Right lobe of liver (tissue), 4 donors: Measurements from ENCODE around the gene RYR3.

Experiments used
- POLR2A ChIP-seq: fragments of 450-650 bp; IDR thresholded peaks from one replicate; pipeline ENCODE4 v1.6.1; 2017; ENCODE audit warnings: antibody characterized with exemption, mild to moderate bottlenecking
- TF ChIP-seq, protein P1 (sequence below), 4 donors: fragments of 200-600 bp in 3 of 4; fragments of 450-650 bp in 1 of 4; IDR thresholded peaks; one replicate each; pipeline versions ENCODE4 v1.5.1 to v1.8.0; 2016 to 2022; ENCODE audit warnings: antibody characterized with exemption in 4 of 4, mild to moderate bottlenecking in 2 of 4
- donor health status: DM: no; HTN: no; CAD: no.
- donor health status: DM: no; HTN: no; CAD: no.
- donor health status: DM: no; HTN: yes; CAD: no.

DNA sequence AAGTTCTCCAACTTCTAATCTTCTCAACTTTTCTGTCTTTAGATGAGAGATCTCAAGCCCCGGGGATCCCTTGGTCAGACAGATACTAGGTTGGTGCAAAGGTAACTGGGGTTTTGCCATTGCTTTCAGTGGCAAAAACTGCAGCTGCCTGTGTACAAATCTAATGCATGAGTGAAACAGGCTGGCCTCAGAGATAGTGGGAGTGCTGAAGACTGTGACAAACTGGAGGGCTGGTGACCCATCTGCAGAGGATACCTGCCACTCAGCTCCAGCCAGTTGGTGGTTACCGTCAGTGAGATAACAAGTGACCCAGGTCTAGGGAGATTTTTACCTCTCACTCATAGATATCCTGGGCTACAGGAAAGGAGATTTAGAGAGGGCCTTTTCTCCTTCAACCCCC is 85.7 kb downstream of the RYR3 start:
- TF ChIP-seq, protein P1, sequence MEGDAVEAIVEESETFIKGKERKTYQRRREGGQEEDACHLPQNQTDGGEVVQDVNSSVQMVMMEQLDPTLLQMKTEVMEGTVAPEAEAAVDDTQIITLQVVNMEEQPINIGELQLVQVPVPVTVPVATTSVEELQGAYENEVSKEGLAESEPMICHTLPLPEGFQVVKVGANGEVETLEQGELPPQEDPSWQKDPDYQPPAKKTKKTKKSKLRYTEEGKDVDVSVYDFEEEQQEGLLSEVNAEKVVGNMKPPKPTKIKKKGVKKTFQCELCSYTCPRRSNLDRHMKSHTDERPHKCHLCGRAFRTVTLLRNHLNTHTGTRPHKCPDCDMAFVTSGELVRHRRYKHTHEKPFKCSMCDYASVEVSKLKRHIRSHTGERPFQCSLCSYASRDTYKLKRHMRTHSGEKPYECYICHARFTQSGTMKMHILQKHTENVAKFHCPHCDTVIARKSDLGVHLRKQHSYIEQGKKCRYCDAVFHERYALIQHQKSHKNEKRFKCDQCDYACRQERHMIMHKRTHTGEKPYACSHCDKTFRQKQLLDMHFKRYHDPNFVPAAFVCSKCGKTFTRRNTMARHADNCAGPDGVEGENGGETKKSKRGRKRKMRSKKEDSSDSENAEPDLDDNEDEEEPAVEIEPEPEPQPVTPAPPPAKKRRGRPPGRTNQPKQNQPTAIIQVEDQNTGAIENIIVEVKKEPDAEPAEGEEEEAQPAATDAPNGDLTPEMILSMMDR (IDR thresholded peaks at IDR 0.05) = no peak
- TF ChIP-seq POLR2A = no peak
